IMR-90 (cell line): ENCODE measurements around the gene FBXL4. TPM values are rescaled to one million over a fixed set of nuclear protein-coding genes. Genes with fewer than 3 reads are reported as not detected.
A peak's percentile ranks its signal among the peaks of the same experiment; 100 is the strongest.

Experiments
- ATAC-seq: fragments of 200-7000 bp; cut with Tn5 transposase; 2 replicates; pipeline ENCODE4 v1.9.1; 2020; ENCODE audit warnings: low read depth, mild to moderate bottlenecking, moderate library complexity
- BruUV-seq: library from RNA; stranded (reverse); fragments of 400-500 nt; replicated peaks from 2 replicates; lab custom pipeline; 2021; lab: Mats Ljungman, UMichigan
- CTCF ChIA-PET: fragments of 300-600 bp; formaldehyde crosslinking; extraction: SDS; loops from one replicate; lab custom pipeline; 2021; ENCODE audit warnings: antibody characterized with exemption; lab: Yijun Ruan, JAX
- POLR2A ChIA-PET: fragments of 300-600 bp; sonication (Branson Sonifier 250); formaldehyde crosslinking; loops from one replicate; lab custom pipeline; 2022; ENCODE audit warnings: antibody characterized with exemption; ENCODE audit not compliant: unreplicated experiment; lab: Charles Lee
- DNase-seq: peaks from one replicate; pipeline ENCODE4 v3.0.0; 2013
- H2AFZ ChIP-seq: replicated peaks from 2 replicates; pipeline ENCODE3; 2013; ENCODE audit warnings: low read length, mild to moderate bottlenecking; ENCODE audit not compliant: poor library complexity
- H2AK5ac ChIP-seq: 2 replicates; pipeline ENCODE4 v1.6.1; 2013; ENCODE audit warnings: low read depth, low read length, inconsistent platforms
- H2AK9ac ChIP-seq: replicated peaks from 2 replicates; pipeline ENCODE3; 2013; ENCODE audit warnings: mild to moderate bottlenecking, low read depth, low read length, moderate library complexity; ENCODE audit not compliant: poor library complexity
- H2BK120ac ChIP-seq: 2 replicates; pipeline ENCODE4 v1.6.1; 2013; ENCODE audit warnings: low read depth, low read length, inconsistent platforms
- H2BK15ac ChIP-seq: 3 replicates; pipeline ENCODE4 v1.6.1; 2013; ENCODE audit warnings: low read depth, low read length, inconsistent platforms
- H2BK20ac ChIP-seq: 2 replicates; pipeline ENCODE4 v1.6.1; 2013; ENCODE audit warnings: low read depth, mild to moderate bottlenecking, inconsistent platforms, low read length, moderate library complexity
- H2BK5ac ChIP-seq: 2 replicates; pipeline ENCODE4 v1.6.1; 2013; ENCODE audit warnings: mild to moderate bottlenecking, low read depth, low read length, inconsistent platforms; ENCODE audit not compliant: poor library complexity, severe bottlenecking
- H3K14ac ChIP-seq: replicated peaks from 2 replicates; pipeline ENCODE4 v1.6.1; 2013; ENCODE audit warnings: low read depth, low read length, inconsistent platforms
- H3K18ac ChIP-seq: 2 replicates; pipeline ENCODE4 v1.6.1; 2013; ENCODE audit warnings: low read depth, low read length, control low read depth
- H3K23ac ChIP-seq: 2 replicates; pipeline ENCODE4 v1.6.1; 2013; ENCODE audit warnings: low read depth, low read length, inconsistent platforms
- H3K27ac ChIP-seq: 2 replicates; pipeline ENCODE4 v1.5.1; 2013; ENCODE audit warnings: mild to moderate bottlenecking, control low read depth, low read length; ENCODE audit not compliant: insufficient read depth
- H3K27me3 ChIP-seq: 2 replicates; pipeline ENCODE4 v1.6.1; 2013; ENCODE audit warnings: low read length; ENCODE audit not compliant: control insufficient read depth, insufficient read depth
- H3K36me3 ChIP-seq: 2 replicates; pipeline ENCODE4 v1.6.1; 2013; ENCODE audit warnings: low read length, mixed read lengths; ENCODE audit not compliant: control insufficient read depth, insufficient read depth
- H3K4ac ChIP-seq: 2 replicates; pipeline ENCODE4 v1.6.1; 2013; ENCODE audit warnings: low read depth, low read length, inconsistent platforms
- H3K4me1 ChIP-seq: 2 replicates; pipeline ENCODE4 v1.6.1; 2013; ENCODE audit warnings: low read length, mixed read lengths; ENCODE audit not compliant: control insufficient read depth, insufficient read depth
- H3K4me2 ChIP-seq: 2 replicates; pipeline ENCODE4 v1.6.1; 2013; ENCODE audit warnings: low read depth, mild to moderate bottlenecking, control low read depth, low read length, moderate library complexity
- H3K4me3 ChIP-seq: 2 replicates; pipeline ENCODE4 v1.5.1; 2013; ENCODE audit warnings: low read depth, mild to moderate bottlenecking, control low read depth, low read length, moderate library complexity; ENCODE audit not compliant: insufficient read depth
- H3K56ac ChIP-seq: 2 replicates; pipeline ENCODE4 v1.6.1; 2013; ENCODE audit warnings: low read length, inconsistent platforms; ENCODE audit not compliant: insufficient read depth; ENCODE audit errors: extremely low read depth
- H3K79me1 ChIP-seq, 2 experiments: 2 replicates each; pipeline ENCODE4 v1.6.1; 2013; ENCODE audit warnings: low read length in 2 of 2, inconsistent platforms in 1 of 2, low read depth in 1 of 2
- H3K9ac ChIP-seq: 2 replicates; pipeline ENCODE4 v1.6.1; 2013; ENCODE audit warnings: low read depth, low read length, control low read depth
- H3K9me1 ChIP-seq: 2 replicates; pipeline ENCODE4 v1.6.1; 2013; ENCODE audit warnings: low read length, inconsistent platforms; ENCODE audit not compliant: insufficient read depth
- H3K9me3 ChIP-seq: 2 replicates; pipeline ENCODE4 v1.6.1; 2013; ENCODE audit warnings: low read length; ENCODE audit not compliant: control insufficient read depth, insufficient read depth
- H4K20me1 ChIP-seq: 2 replicates; pipeline ENCODE4 v1.6.1; 2013; ENCODE audit warnings: low read length, inconsistent platforms; ENCODE audit not compliant: insufficient read depth
- H4K5ac ChIP-seq: 2 replicates; pipeline ENCODE4 v1.6.1; 2013; ENCODE audit warnings: mild to moderate bottlenecking, low read depth, low read length, control low read depth
- H4K8ac ChIP-seq, 2 experiments: 2 replicates each; pipeline ENCODE4 v1.6.1; 2013; ENCODE audit warnings: low read depth in 2 of 2, low read length in 2 of 2, control low read depth in 1 of 2, inconsistent platforms in 1 of 2
- H4K91ac ChIP-seq: 2 replicates; pipeline ENCODE4 v1.6.1; 2013; ENCODE audit warnings: low read depth, low read length, inconsistent platforms; ENCODE audit not compliant: insufficient read depth
- BHLHE40 ChIP-seq: fragments of 150-350 bp; IDR thresholded peaks from 2 replicates; pipeline ENCODE4 v1.6.1; 2016; ENCODE audit warnings: mild to moderate bottlenecking, low read depth, low read length
- CEBPB ChIP-seq: IDR thresholded peaks from 2 replicates; pipeline ENCODE4 v1.6.1; 2012; ENCODE audit warnings: low read depth, low read length, improper control_type of control experiment
- CHD1 ChIP-seq: IDR thresholded peaks from 2 replicates; pipeline ENCODE4 v1.6.1; 2012; ENCODE audit warnings: low read depth, low read length, improper control_type of control experiment
- FOS ChIP-seq: fragments of 150-350 bp; IDR thresholded peaks from 2 replicates; pipeline ENCODE4 v1.6.1; 2016; ENCODE audit warnings: low read depth, low read length
- MAFK ChIP-seq: IDR thresholded peaks from 2 replicates; pipeline ENCODE4 v1.6.1; 2012; ENCODE audit warnings: low read depth, low read length, improper control_type of control experiment
- MAZ ChIP-seq: IDR thresholded peaks from 2 replicates; pipeline ENCODE4 v1.6.1; 2012; ENCODE audit warnings: low read depth, mild to moderate bottlenecking, low read length, improper control_type of control experiment, moderate library complexity, borderline replicate concordance
- MXI1 ChIP-seq: IDR thresholded peaks from 2 replicates; pipeline ENCODE4 v1.6.1; 2012; ENCODE audit warnings: low read depth, mild to moderate bottlenecking, low read length, moderate library complexity, borderline replicate concordance
- NFE2L2 ChIP-seq: fragments of 150-350 bp; IDR thresholded peaks from 2 replicates; pipeline ENCODE4 v1.6.1; 2016; ENCODE audit warnings: low read depth, mild to moderate bottlenecking, low read length
- POLR2A ChIP-seq: IDR thresholded peaks from 2 replicates; pipeline ENCODE4 v1.6.1; 2012; ENCODE audit warnings: mild to moderate bottlenecking, low read depth, low read length
- RAD21 ChIP-seq: IDR thresholded peaks from 2 replicates; pipeline ENCODE4 v1.6.1; 2012; ENCODE audit warnings: low read length, improper control_type of control experiment
- RCOR1 ChIP-seq: IDR thresholded peaks from 2 replicates; pipeline ENCODE4 v1.6.1; 2012; ENCODE audit warnings: mild to moderate bottlenecking, low read length, improper control_type of control experiment; ENCODE audit not compliant: insufficient replicate concordance
- RFX5 ChIP-seq: IDR thresholded peaks from 2 replicates; pipeline ENCODE4 v1.8.0; 2012; ENCODE audit warnings: low read depth, mild to moderate bottlenecking, low read length, moderate library complexity
- SMC3 ChIP-seq: fragments of 150-350 bp; IDR thresholded peaks from 2 replicates; pipeline ENCODE4 v1.6.1; 2016; ENCODE audit warnings: low read depth, mild to moderate bottlenecking, antibody characterized with exemption, low read length, moderate library complexity
- dilution Hi-C: fragments of 300-500 bp; cut with HindIII; formaldehyde crosslinking; loops from one replicate; pipeline ENCODE4 v1.14.3; 2018; ENCODE audit warnings: low sequenced_read_pairs; ENCODE audit not compliant: unreplicated experiment
- in situ Hi-C: fragments of 300-500 bp; cut with MboI; formaldehyde crosslinking; loops from 3 replicates; pipeline ENCODE4 v1.14.3; 2019; ENCODE audit warnings: low sequenced_read_pairs, inconsistent platforms, mixed read lengths
- intact Hi-C: fragments of 100-400 bp; cut with micrococcal nuclease; formaldehyde crosslinking; loops from 2 replicates; pipeline ENCODE4 v1.10.0; 2022
- polyA plus RNA-seq, 3 experiments: library from polyadenylated mRNA; depleted of rRNA; stranded (reverse); fragments of >200 nt; gene quantifications; 2 replicates each; pipeline ENCODE4 v1.2.3, GENCODE V29; 2012; ENCODE audit warnings: low replicate concordance in 1 of 3
- total RNA-seq: library from RNA; depleted of rRNA; stranded (reverse); fragments of >200 nt; gene quantifications from 2 replicates; pipeline ENCODE4 v1.2.3, GENCODE V29; 2012
- TF ChIP-seq, protein P1 (sequence below): conservative IDR thresholded peaks from 2 replicates; pipeline ENCODE4 v1.5.1; 2012; ENCODE audit warnings: mild to moderate bottlenecking, low read depth, low read length, improper control_type of control experiment
- TF ChIP-seq, protein P2 (sequence below): fragments of 150-350 bp; IDR thresholded peaks from 2 replicates; pipeline ENCODE4 v1.6.1; 2016; ENCODE audit warnings: low read depth, mild to moderate bottlenecking, low read length, moderate library complexity, borderline replicate concordance

Gene FBXL4
- total and polyA plus RNA-seq, 2 of the 4 experiments (the other 2 are of a cell fraction): 7.8 to 17.6 TPM

DNA sequence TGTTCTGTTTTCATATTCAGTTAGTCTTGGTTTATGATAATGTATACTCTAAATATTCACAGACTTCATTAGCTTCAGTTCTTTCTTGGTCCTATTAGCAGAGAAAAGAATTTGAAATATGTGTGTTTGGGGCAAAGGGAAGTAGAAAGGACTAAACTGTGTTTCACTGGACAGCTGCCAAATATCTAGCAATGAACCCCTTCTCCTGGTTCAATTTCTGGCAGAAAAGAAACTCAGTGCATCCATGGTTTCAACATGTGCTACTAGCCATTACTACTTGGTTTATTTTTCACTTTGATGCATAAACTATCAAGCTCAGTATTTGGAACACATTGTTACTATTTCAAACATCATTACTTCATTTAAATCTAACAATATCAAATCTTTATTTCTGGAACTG, 43.6 kb downstream of the FBXL4 start:
- TF ChIP-seq MXI1 (no peak), MAZ (no peak), RCOR1 (no peak), NFE2L2 (no peak), FOS (no peak), SMC3 (no peak), RAD21 (no peak), CEBPB (no peak), BHLHE40 (no peak), POLR2A (no peak), MAFK (no peak), RFX5 (no peak), CHD1 (no peak)
- TF ChIP-seq, protein P1, sequence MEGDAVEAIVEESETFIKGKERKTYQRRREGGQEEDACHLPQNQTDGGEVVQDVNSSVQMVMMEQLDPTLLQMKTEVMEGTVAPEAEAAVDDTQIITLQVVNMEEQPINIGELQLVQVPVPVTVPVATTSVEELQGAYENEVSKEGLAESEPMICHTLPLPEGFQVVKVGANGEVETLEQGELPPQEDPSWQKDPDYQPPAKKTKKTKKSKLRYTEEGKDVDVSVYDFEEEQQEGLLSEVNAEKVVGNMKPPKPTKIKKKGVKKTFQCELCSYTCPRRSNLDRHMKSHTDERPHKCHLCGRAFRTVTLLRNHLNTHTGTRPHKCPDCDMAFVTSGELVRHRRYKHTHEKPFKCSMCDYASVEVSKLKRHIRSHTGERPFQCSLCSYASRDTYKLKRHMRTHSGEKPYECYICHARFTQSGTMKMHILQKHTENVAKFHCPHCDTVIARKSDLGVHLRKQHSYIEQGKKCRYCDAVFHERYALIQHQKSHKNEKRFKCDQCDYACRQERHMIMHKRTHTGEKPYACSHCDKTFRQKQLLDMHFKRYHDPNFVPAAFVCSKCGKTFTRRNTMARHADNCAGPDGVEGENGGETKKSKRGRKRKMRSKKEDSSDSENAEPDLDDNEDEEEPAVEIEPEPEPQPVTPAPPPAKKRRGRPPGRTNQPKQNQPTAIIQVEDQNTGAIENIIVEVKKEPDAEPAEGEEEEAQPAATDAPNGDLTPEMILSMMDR: no peak
- TF ChIP-seq, protein P2, sequence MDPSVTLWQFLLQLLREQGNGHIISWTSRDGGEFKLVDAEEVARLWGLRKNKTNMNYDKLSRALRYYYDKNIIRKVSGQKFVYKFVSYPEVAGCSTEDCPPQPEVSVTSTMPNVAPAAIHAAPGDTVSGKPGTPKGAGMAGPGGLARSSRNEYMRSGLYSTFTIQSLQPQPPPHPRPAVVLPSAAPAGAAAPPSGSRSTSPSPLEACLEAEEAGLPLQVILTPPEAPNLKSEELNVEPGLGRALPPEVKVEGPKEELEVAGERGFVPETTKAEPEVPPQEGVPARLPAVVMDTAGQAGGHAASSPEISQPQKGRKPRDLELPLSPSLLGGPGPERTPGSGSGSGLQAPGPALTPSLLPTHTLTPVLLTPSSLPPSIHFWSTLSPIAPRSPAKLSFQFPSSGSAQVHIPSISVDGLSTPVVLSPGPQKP: no peak
- no peak overlapping the region for H3K4me3 ChIP-seq
- no TSS peak for BruUV-seq
- H2BK15ac ChIP-seq: no peak overlapping the region
- in situ Hi-C loops (no loop called here), dilution Hi-C loops (no loop called here), intact Hi-C loops (no loop called here)
- H4K91ac ChIP-seq: no peak overlapping the region
- no peak overlapping the region for H2BK5ac ChIP-seq
- no peak overlapping the region for H2BK20ac ChIP-seq
- 0 out of 2 replicates have a peak, but pooled peaks cover under 1% of the 10 kb centered on the region for H3K9me1 ChIP-seq
- H3K18ac ChIP-seq: no peak overlapping the region
- H3K9me3 ChIP-seq: no peaks in the 10 kb centered on the region
- H3K56ac ChIP-seq: no peak overlapping the region
- H4K20me1 ChIP-seq: no peaks in the 10 kb centered on the region
- DNase-seq (peak; percentile 15), ATAC-seq (peak; percentile 53)
- H3K4me2 ChIP-seq: no peak overlapping the region
- H2BK120ac ChIP-seq: no peak overlapping the region
- H3K36me3 ChIP-seq: peaks cover under 1% of the 10 kb centered on the region; the same call in 1 of the 2 replicates
- H3K14ac ChIP-seq: no peak overlapping the region
- no peak overlapping the region for H2AK5ac ChIP-seq
- H3K4ac ChIP-seq: no peak overlapping the region
- H3K79me1 ChIP-seq: peaks cover 0 to 1% of the 10 kb centered on the region in 2 experiments; a peak in 1 of 4 replicates
- no peak overlapping the region for H3K27ac ChIP-seq
- H2AFZ ChIP-seq: no peak overlapping the region
- no peak overlapping the region for H3K23ac ChIP-seq
- POLR2A ChIA-PET: no interaction called here
- H3K27me3 ChIP-seq: no peaks in the 10 kb centered on the region
- CTCF ChIA-PET: no interaction called here
- H2AK9ac ChIP-seq: no peak overlapping the region
- H3K4me1 ChIP-seq: no peaks in the 10 kb centered on the region
- no peak overlapping the region for H3K9ac ChIP-seq
- H4K5ac ChIP-seq: no peak overlapping the region
- H4K8ac ChIP-seq: no peak overlapping the region
